NK-92 (cell line): ENCODE results near the gene OR2J3.
"Not testable (repeated sequence)": the region's sequence is repeated elsewhere in the genome, so short reads cannot be mapped to it uniquely, and the experiment has no call there.

Source experiments
- DNase-seq: peaks from one replicate; lab custom pipeline; 2025; ENCODE audit not compliant: unreplicated experiment; lab: John Stamatoyannopoulos, UW

The OR2J3 gene

GRCh38 chr6:29107758-29108157, at the start of gene OR2J3:
Gene OR2J3 (plus strand): TSS chr6:29108058. CDS start chr6:29111891, 3,833 bp downstream.
- DNase-seq: no peak

- no peak for DNase-seq
These were observed 35.8 kb upstream of the OR2J3 start for GRCh38 chr6:29071831-29072723.

- DNase-seq: no peak
These were observed 28.7 kb upstream of the OR2J3 start for GRCh38 chr6:29079203-29079602.

DNA sequence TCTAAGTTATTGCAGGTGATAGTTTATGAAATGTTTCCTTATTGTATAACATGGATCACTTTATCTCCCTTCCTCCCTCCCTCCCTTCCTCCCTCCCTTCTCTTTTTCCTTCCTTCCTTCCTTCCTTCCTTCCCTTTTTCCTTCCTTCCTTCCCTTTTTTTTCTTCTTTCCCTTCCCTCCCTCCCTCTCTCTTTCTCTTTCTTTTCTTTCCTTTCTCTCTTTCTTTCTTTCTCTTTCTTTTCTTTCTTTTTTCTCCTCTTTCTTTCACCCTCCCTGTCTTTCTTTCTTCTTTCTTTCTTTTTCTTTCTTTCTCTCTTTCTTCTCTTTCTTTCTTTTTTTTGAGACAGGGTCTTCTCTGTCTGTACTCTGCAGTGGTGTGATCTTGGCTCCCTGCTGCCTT, 26.5 kb upstream of the OR2J3 start:
- DNase-seq: no peak

GRCh38 chr6:29082457-29082856, 25.4 kb upstream of the OR2J3 start:
- DNase-seq: no peak

DNA sequence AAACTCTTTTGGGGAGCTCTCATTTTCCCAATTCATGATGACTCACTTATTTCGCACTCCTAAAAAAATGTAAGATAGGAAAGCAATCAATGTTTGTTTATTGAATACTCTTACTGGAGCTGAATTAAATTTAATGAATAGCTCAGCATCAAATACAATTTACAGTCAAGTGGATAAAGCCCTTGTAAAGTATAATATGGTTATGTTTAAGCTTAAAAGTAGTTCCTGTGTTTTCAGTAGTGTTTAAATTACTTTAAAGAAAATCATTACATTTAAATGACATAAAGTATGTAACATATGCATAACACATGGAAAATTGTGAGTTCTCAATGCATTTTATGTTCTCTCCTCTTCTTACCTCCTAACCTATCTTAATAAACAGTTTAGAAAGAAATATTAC, 20.6 kb upstream of the OR2J3 start, which contains the start of gene OR2B3:
Gene OR2B3 (minus strand): TSS at position 101 of the 400 bp plus-strand sequence. CDS start 65 bp downstream, at position 36.
- no peak for DNase-seq

DNA sequence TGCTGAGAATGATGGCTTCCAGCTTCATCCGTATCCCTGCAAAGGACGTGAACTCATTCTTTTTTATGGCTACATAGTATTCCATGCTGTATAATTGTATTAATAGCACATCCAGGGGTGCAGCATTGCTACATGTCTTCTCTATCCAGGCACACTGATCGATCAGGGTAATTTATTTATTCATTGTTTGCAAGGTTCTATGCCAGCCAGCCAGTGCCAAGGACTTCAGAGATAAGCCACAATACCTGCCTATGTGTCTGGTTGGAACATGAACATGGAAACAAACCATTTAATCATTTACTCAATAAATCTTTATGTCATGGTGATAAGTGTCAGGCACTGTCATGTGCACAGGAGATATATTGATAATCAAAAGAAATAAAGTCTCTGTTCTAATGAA, 14.9 kb upstream of the OR2J3 start:
- DNase-seq: no peak

DNA sequence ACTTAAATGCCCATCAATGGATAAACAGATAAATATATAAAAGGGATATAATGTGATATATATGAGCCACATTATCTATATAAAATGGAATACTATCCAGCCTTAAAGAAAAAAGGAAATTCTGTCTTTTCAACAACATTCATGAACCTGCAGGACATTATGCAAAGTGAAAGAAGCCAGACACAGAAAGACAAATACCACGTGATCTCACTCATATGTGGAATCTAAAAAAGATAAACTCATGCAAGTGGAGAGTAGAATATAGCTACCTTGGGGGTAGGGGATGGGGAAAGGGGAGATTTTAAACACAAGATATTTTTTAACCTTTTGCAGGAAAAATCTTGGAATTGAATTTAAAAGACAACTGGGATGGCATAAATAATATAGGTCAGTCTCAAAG, 10.1 kb upstream of the OR2J3 start:
- DNase-seq: no peak

GRCh38 chr6:29099190-29099589, 8.7 kb upstream of the OR2J3 start, which contains the start of gene OR2J1:
Gene OR2J1 (plus strand): TSS chr6:29099490. CDS start chr6:29100943, 1,453 bp downstream.
- DNase-seq: no peak

GRCh38 chr6:29112135-29112534, 4.3 kb downstream of the OR2J3 start:
- no peak for DNase-seq

DNA sequence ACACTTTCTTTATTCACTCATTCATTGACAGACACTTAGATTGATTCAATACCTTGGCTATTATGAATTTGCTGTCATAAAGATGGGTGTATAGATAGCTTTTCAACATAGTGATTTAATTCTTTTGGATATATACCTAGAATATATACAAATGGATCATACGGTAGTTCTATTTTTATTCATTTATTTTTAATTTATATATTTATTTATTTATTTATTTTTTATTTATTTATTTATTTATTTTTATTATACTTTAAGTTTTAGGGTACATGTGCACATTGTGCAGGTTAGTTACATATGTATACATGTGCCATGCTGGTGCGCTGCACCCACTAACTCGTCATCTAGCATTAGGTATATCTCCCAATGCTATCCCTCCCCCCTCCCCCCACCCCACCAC, 7.1 kb downstream of the OR2J3 start:
- DNase-seq: not testable (repeated sequence)

- DNase-seq: no peak
These were observed 21.6 kb downstream of the OR2J3 start for GRCh38 chr6:29129326-29130012.

DNA sequence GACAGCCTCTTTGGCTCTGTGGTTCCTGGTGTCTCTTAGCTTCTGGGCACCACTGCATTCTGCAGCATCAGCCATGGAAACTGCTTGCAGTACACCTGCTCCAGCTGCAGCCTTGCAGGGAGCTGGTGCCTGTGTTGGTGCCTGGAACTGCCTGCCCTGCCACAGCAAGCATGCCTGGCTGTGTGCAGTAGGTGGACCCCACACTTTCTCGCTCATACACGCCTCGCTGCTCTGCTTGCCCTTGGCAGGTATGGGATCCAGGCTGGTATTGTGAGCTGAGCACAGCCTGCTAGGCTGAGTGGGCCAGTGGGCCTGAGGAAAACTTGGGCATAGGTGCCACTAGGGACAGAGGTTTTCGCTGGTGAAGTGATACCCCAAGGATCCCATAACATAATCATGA, 22.8 kb downstream of the OR2J3 start:
- DNase-seq: no peak

- no peak for DNase-seq
These were observed 23.8 kb downstream of the OR2J3 start for GRCh38 chr6:29131691-29132090.

GRCh38 chr6:29137724-29138123, 29.9 kb downstream of the OR2J3 start:
- no peak for DNase-seq

- no peak for DNase-seq
These were observed 33.7 kb downstream of the OR2J3 start for GRCh38 chr6:29141606-29142005.

DNA sequence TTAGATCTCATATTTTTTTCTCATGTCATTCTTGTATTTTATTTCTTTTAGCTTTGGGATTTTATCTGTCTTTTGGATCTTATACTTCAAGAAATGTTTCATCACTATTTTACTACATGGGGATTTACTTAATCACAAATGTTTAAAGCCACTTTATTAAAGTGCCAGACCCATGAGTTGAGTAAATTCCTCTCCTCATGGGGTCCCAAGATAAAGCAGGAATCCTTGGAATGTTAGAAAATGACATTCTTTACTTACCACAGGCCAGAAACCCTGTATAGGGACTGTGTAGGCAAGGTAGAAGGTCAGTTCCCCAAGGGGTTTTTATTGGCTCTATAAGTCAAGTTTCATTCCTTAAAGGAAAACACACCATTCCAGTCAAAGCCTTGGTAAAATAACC, 34.5 kb downstream of the OR2J3 start:
- DNase-seq: no peak

- DNase-seq: no peak
These were observed 38.3 kb downstream of the OR2J3 start for GRCh38 chr6:29146179-29146578.

- no peak for DNase-seq
These were observed 39.2 kb downstream of the OR2J3 start for GRCh38 chr6:29147074-29147473.

DNA sequence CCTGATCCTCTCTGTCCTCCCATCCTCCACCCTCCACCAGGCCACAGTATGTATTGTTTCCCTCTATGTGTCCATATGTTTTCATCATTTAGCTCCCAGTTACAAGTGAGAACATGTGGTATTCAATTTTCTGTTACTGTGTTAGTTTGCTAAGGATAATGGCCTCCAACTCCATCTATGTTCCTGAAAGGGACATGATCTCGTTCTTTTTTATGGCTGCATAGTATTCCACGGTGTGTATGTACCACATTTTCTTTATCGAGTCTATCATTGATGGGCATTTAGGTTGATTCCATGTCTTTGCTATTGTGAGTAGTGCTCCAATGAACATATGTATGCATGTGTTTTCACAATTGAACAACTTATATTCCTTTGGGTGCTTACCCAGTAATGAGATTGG, 41.6 kb downstream of the OR2J3 start:
- DNase-seq: not testable (repeated sequence)

GRCh38 chr6:29153083-29153482, 45.2 kb downstream of the OR2J3 start:
- no peak for DNase-seq

DNA sequence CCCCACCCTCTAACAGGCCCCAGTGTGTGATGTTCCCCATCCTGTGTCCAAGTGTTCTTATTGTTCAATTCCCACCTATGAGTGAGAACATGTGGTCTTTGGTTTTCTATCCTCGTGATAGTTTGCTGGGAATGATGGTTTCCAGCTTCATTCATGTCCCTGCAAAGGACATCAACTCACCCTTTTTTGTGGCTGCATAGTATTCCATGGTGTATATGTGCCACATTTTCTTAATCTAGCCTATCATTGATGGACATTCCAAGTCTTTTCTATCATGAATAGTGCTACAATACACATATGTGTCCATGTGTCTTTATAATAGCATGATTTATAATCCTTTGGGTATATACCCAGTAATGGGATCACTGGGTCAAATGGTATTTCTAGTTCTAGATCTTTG, 47.3 kb downstream of the OR2J3 start:
- not testable (repeated sequence) for DNase-seq
